Colon (tissue), 2 donors: ENCODE data around the gene TDP1.

ENCODE experiments used
- FAIRE-seq: peaks from 2 replicates; lab custom pipeline; 2012; peaks lifted over from hg19 to GRCh38; lab: Jason Lieb, UNC
- donor health status: control.
- donor health status: control.

The TDP1 gene

DNA sequence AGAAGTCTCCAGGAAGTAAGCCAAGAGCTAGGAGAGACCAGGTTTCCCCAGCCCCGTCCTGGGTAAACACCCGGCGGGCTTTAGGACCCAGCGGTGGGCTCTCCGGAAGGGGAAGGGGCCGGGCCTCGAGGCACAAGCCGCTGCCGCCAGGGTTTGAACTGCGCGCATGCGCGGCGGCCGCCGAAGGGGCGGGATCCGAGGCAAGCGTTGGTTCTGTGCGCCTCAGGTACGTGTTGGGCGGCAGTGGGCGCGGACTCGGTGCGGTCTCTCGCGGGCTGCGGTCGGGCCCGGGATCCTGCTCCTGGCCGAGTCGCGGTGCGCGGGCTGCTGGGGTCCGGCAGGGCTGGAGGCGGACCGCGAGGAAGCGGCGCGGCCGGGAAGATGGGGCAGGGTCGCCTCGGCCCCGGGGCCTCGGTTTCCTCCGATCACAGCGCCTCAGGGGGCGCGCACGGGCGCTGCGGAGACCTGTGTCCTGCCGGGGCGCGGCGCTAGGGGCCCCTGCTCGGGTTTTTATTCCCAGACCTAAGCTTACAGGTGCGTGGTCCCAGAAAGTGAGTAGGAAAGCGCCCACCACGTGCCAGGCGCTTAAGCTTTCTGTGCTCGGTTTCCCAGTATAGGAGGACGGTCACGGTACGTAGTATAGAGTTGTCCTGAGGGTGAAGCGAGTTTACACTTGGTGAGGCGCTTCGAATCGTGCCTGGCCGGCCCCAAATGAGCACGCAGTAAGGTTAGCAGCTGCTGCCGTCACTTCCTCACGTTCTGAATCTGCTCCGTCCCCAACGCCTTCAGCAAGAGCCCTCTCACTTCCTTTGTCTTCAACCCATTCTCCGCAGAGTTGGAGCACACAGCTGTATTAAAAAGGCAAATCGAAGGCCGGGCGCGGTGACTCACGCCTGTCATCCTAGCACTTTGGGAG is at the start of gene TDP1:
Gene TDP1 (plus strand): TSS at position 183 of the 916 bp plus-strand sequence. CDS start 7,188 bp downstream, outside the sequence.
- no peak for FAIRE-seq

DNA sequence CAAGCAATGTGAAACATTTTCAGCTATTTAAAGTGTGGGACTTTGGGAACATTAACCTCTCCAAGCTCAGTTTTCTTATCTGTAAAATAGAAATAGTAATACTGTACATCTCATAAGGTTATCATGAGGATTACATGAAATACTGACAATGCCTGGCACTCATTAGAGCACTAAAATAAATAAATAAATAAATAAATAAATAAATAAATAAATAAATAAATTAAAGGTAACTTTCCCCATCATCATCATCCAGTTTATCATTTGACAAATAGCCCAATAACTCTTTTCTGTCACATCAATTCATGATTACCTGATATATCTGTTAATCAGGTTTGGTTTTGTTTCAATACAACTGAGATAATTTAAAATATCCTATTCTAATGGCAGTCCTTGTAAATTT is 49.7 kb upstream of the TDP1 start:
- no peak for FAIRE-seq

DNA sequence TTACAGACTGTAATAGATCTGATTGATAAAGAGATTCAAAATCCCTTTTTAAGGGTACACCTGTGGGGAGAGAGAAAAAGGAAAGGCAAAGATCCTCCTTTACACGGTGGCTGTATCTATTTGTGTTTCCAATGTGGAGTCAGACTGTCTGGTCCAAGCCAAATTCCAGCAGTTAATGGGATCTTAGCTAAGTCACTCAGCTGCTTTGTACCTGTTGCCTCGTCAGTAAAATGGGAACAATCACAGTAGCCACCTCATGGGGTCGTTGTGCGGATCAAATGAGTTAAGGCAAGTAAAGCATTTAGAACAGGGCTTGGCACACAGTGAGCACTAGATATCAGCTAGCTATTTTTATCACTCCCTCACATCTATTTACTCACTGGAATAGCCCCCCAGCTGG is 48.1 kb upstream of the TDP1 start:
- FAIRE-seq = no peak

DNA sequence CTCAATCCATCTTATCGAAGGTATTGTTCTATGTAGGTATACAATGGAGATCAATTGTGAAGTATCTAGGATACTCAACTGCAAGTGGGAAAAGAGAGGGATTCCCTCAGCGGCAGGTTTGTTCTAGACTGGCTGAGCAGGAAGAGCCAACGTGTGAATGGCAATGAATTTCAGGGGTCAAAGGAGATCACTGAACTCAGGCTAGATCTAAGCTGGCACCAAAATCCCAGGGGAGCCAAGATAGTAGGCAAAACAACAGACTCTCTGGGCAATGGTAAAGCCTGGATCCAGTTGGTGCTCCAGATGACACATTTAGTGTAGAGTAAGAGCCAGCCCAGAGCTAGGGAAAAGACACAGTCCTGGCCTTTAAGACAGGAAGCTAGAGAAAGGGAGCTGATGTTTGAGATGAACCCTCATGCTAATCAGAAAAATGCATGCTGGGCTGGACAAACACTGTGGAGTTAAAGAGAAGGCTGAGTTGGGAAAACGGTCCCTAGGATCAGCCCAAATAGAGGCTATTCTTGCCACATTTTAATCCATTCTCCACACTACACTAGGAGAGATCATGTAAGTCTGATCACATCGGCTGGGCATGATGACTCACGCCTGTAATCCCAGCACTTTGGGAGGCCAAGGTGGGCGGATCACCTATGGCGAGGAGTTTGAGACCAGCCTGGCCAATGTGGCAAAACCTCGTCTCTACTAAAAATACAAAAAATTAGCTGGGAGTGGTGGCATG is 46.8 kb upstream of the TDP1 start:
- no peak for FAIRE-seq

DNA sequence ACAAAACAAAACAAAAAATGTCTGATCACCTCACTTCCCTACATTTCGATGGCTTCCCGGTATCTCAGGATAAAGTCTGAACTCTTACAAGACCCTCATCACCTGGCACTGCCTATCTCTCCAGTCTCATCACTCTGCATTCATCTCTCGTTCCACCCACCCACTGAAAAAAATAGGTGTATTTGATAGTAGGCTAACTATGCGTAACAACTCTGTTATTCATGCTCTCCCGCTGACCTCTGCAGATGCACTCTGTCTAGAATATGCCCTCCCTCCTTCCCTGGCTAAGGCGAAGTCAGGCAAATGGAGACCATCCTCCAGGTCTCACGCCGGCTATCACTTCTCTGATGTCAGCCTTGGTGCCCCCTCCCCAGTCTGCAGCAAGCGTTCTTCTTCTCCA is 46.1 kb upstream of the TDP1 start:
- FAIRE-seq = no peak

DNA sequence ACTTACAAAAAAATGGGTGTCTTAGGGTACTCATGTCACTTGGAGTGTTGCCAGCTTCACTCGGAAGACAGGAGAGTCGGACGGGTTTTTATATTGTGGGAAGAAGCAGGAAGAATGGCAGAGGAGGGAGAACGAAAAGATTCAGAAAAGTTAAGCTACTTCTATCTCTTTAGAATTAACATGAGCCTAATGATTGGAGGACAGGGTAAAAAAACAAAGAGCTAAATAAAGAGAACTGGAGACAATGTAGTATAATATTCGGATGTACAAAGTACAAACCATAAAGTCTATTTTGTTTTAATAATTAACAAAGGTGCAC is 45.1 kb upstream of the TDP1 start:
- no peak for FAIRE-seq

DNA sequence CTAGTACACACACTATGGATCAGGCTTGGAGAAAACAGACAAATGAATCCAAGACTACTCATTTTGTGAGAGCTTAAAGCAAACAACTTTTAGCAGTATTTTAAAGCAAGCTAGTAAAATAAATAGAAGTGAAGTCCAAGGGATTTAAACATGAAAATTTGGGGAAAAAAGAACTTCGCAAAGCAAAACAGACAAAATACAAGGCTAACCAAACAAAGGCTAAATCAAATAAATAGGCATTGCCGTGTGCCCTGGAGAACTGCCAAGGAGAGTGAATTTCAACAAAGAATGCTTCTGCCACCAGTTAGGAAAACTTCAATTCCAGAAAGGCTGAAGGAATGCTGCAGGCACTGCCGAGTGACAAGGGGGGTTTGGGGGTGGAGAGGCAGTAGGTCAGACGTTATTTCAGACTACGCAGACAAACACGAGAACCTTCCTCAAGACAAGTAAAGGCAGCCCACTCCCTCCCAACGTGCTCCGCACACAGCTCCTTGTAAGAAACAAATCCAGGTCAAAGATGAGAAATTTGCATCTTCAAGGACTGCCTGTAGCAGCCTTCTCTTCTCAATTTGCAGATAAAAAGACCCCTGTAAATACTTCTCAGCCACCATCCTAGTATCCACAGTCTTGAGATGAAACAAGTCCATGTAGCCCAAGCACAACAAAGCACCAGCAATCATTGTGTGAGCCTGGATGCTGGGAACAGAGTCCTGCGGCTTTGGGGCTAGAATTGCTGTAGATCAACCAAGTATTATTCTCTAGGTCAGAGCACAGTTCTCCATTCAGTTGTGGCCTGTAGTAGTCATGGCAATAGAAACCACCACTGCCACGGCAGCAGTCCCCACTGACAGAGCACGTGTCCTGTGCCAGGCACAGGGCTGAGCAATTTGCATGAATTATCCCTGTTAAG is 44.5 kb upstream of the TDP1 start:
- FAIRE-seq = no peak

DNA sequence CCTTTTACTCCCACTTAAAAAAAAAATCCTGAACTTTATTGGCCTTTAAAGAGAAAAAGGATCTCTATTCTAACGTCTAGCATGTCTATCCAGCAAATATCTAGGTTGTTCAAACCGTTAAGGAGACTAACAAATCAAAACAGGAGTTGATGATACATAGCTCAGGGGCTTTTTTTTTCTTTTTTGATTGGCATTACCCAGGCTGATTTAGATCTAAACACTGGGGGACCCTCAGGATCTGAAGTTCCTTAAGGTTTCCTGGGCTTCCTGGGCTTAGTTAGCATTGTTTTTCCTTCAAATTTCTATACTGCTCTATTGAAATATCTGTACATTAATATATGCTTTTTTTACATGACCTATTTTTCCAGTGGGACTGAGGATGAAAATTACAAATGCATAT is 43.5 kb upstream of the TDP1 start:
- FAIRE-seq = no peak

DNA sequence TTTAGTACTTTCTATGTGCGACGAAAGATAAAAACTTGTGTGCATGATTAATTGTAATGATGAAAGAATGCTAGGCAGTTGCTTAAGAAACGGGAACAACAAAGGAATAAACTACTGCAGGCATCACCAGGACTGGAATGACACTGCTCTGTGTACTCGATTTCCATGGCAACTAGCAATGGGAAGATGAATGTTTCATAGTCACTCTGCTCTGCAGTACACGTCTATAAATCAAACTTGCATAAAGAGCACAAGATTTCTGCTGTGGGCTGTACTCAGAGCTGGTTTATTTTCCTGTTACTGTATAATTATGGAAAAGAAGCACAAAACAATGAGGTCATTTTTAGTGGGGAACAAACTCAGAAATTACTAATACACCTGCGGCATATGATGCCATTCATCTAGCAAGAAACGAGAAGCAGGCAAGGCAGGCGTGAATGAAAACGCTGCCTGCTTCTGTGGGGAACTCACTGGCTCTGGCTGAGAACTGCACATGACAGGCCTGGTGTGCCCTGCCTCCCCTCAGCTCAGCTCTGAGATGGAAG is 43.0 kb upstream of the TDP1 start:
- FAIRE-seq = no peak

DNA sequence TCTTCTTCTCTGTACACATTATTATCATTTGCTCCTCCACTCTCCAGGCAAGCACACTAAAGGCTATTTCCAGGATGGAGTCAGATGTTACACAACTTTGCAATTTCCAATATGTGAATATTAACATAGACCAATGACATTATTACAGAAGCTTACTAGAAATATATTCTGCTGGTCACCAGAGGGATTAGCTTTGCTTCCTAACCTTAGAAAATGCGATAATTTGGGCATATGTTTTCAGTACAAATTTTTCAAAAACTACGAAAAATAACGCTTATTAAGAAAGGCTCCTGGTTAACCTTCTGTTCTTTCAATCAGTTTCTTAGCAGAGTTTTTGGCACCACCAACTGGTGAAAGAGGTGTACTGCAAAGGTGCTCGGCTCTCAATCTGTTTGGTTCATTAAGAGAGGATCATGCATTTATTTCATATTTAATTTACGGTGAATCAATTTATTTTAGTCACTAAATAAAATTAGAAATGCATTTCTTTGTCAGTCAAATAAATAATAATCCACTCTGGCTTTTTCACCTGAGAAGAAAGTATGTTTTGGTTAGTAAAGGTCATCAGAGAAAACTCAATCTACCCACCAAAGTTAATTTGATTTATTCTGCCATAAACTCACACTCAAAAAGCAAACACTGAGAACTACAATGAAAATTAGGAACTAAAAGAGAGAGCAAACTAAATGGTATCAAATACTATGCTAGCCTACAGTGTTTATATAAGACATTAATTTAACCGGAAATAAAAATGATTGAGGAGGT is 40.4 kb upstream of the TDP1 start:
- peak; percentile 18 for FAIRE-seq

DNA sequence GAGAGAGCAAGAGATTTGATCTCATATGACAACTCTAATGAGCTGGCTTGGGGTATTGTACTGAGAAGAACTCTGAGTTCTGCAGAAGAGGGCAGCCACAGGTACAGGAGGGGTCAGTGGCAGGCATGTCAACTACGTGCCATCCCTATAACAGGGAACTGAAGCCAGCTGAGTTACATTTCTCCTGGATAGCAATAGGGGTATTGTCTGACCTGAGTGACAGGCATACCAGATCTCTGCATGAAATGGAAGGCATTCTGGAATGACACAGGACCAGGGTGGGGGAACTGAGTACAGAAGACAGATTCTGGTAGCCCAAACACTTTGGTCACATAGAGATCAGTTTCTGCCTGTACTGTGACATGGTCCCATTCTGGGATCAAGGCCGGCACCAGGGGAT is 37.0 kb upstream of the TDP1 start:
- FAIRE-seq = no peak

DNA sequence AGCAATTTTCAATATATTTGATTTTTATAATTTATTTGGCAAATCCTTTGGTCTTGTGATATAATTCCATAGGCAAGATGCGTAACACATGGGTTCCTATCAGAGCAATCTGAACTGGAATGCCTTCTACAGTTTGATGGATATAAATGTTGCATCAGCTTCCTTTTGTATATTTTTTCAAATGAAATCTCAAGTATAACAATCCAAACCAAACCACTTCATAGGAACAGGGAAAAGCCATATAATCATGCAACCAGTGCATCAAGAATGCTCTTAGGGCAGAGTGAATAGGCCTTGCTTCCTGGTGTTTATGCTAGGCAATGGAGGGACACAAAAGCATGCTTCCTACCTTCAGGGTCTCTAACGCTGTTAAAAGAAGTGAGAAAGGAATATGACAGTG is 35.7 kb upstream of the TDP1 start:
- no peak for FAIRE-seq

DNA sequence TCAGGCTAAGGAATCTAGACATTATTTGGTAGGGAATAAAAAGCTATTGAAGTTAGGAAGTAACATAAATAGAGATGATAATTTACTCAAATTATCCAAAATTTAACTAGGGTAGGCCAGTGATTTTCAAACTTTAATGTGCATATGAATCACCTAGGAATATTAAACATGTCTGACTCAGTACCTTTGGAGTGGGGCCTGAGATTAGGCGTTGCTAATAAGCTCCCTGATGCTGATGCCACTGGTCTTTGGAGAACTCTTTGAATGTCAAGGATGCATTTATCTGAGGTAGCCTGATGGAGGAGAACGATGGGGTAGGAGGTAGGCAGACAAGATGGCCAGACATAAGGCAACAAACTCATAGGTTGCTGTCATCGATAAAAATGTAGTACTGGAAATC is 34.4 kb upstream of the TDP1 start:
- FAIRE-seq = no peak

DNA sequence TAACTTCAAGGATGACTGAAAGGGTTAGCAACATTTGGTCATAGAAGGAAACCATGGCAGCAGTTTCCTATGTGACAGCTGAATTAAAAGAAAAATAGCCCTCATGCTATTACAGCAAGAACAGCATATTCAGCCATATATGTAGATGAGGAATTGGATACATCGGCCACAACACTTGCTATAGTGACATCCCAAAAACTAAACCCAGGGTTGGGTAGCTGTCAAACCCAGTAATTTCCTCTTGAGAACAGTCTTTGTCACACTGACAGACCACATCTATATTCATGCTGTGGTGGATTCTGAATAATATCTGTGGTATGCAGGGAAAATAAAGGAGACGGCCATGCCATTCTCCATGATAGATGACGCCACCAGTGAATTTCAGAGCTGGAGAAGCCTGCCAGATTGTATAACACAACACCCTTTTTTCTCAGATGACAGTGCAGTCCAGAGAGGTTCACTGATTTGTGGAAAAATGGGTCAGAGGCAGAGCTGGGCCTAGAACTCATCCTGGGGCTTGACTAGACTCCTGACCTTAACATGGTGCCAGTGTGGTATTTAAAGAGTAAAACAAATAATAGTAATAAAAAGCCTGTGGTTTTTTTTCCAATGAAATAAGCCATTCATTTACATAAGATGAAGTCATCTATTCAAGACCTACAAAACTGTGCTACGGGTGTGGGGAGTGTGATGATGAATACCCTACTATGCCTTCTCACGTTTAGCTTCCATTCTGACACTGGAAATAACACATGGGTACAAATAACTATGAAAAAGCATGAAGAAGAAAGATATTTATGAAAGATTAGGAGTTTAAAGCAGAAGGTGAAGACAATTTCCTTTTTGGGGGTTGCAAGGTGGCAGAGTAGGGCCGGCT is 33.5 kb upstream of the TDP1 start:
- FAIRE-seq = no peak

DNA sequence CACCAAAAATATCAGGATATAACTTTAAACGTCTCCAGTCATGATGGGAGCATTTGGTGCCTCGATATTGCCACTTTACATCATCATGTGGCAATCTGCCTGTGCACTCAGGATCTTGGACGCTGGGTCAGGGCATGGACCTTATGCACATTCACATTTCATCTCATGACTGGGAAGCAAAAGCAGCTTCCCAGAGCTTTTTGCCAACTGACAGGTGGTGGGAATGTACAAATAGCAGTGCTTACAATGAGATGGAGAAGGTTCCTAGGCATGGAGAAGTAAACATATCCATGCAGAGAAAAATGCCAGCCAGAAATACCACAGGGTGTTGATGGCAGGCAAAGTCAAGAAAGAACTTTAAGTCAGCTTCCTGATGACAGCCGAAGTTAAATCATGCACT is 31.5 kb upstream of the TDP1 start:
- no peak for FAIRE-seq

DNA sequence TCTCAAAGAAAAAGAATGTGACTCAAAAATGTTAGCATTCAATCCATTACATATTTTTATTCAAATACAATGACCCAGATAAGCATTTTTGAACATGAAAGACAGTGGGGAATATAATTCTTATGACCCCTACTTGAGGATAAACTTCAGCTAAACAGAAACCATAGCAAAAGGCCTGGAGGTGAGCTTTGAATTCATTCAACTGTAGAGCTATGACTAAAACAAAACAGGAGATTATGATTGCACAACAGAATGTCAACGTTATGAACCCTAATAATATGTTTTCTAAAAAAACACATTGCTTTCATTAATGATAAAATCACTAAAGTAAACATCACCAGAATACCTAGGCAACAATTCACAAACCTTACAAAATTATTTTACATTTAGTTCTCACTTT is 29.0 kb upstream of the TDP1 start:
- no peak for FAIRE-seq

DNA sequence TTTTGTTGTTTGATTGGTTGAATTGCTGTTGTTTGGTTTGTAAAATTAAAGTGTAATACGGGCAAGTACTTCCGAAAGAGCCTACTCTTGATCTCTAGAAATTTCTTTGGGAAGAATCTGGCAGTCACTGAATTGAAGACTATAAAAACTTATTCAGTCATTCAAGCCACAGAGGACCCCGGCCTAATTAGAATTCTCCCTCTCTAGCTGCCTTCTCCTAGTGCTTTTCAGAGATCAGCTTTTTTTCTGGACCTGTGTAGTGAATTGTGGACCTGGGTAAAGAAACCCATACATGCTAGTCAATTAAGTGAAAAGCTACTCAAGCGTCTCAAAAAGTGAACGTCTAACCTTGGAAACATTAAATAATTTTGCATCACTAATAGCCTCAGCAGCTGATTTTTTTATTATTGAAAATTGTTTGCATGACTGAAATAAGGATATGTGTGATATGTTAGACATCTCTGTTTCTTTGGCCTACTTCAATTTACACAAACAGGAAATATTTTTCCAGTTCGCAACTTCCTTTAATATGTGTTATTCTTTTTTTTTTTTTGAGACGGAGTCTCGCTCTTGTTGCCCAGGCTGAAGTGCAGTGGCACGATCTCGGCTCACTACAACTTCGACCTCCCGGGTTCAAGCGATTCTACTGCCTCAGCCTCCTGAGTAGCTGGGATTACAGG is 28.4 kb upstream of the TDP1 start:
- FAIRE-seq = no peak

DNA sequence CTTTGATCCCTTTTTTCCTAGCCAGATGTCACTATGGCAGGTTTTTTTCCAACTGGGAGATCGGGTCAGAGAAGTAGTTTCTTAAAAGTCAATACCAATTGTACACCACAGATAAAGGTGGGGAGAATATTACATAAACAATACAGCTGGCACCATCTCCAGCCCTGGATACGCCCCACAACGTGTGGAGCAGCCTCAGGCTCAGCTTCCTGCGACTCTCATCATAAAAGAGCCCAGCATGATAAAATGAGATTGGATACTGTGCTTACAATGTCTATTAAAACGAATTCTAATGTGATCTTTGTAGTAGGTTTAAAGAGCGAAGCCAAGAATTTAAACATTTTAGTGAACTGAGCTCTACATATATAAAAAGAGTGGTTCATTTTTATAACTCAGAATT is 22.7 kb upstream of the TDP1 start:
- no peak for FAIRE-seq

DNA sequence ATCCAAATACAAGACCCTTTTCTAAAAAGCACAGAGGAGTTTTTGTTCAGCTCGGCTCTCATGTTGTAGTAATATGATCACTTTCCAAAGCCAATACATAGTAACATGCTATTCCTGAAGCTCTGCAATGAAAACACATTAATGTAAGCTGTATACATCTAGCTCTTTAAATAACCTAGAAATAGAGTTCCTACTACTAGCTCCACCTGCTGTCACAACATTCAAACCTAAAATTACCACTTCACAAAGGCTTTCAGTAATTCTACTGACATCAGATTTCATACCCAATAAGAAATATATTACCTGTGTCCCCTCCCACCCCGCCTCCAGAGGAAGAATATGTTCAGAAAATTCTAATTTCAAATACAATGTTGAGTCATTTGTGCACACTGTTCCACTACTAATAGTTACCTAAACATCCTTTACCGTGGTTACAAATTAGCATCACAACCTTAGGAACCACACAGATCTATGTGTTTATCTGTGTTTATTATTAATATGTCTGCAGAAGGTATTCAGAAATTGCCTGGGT is 19.0 kb upstream of the TDP1 start:
- no peak for FAIRE-seq
